ENCODE data around the gene WASF1. TPM values are rescaled to one million over a fixed set of nuclear protein-coding genes. Genes with fewer than 3 reads are reported as not detected.

Gene WASF1
- 1 to 10 TPM; 2.9 to 3.5 TPM for total RNA-seq

DNA sequence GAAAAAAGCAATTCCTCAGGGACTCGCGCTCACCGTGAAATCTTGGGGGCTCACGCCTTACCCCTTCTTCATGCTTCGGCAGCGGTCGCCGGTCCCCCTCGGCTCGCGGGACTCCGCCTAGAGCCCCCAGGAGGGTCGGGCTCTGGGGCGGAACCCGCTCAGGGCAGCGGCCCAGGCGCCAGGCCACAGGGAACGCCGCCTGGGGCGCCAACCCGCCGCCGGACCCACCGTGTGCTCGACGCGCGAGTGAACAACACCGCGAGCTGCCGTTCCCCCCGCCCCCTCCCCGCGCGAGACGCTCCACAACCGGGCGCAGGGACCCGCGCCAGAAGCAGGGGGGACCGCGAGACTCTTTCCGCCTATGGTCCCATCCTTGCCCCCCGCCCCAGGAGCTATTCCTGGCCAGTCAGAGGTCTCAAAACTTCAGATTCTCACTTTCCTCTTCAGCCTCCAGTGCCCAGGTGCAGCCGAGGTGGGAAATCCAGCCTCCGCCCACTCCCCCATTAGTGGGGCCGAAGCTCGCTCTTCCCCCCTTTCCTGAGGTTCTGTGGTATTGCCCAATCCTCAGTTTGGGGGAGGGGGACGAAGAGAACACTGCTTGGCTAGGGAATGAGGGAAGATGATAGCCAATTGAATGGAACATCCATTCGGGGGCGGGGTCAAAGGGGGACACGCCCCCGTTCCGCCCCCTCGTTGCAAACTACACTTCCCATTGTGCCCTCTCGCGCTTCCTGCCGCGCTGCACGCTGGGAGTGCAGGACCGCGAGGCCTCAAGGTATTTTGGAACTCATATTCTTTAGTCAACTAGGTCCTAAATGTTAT, at the start of gene WASF1:
WASF1 (minus strand) TSS at position 265 of the 822 bp plus-strand sequence. CDS start 52,069 bp downstream, outside the sequence.
- POLR2A ChIA-PET: interaction anchor here (0.8 to 1.0 kb wide), 2 partner anchors 19 to 213 kb away, joined by 3 to 5 read pairs; no protein-coding TSS in a partner anchor
- CTCF ChIA-PET: interaction anchor here (0.6 to 1.3 kb wide), 3 partner anchors 9 to 668 kb away, joined by 3 read pairs; no protein-coding TSS in a partner anchor

DNA sequence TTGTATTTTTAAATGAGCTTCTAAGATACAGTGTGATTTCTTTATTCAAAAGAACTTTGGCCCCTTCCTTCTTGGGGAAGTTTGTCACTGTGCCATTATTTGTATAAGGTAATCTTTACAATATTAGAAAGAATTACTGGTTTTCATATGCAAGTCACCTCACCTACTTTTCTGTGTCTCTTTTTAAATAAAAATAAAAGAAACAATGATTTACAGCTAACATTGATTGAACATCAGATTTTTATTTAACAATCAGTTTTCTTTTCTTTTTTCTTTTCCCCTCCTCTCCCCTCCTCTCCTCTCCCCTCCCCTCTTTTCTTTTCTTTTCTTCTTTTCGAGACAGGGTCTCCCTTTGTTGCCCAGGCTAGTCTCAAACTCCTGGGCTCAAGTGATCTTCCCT, 46.8 kb upstream of the WASF1 start:
- ChIA-PET CTCF (no interaction called here), POLR2A (no interaction called here)

DNA sequence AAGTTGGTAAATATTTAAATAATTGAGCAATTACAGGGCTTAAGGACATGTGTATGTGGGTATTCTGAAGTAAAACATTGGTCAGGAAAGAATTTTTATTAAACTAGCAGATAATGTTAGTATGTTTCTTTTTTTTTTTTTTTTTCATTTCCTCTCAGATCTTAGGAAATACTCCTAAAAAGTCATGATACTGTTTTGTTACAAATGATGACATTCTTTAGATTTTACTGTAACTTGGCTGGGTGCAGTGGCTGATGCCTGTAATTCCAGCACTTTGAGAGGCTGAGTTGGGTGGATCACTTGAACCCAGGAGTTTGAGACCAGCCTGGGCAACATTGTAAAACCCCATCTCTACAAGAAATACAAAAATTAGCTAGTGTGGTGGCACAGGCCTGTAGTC, 42.3 kb upstream of the WASF1 start:
- POLR2A ChIA-PET: no interaction called here
- CTCF ChIA-PET: no interaction called here

DNA sequence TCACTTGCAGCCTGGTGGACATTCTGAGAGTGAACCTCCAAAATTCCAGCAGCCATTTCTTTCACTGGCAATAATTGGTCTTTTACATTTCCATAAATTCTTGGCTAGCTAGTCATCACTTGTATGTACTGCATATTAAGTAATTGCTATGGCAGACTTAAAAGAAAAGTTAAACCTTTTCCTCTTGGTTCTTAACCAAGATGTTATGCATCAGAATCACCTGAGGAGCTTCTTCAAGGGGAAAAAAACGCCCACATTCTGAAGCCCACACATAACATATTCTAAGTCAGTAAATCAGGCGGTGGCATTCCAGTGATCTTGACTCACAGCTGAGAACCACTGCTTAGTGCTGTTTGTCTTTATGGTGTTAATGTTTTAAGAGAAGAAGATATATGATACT, 37.8 kb upstream of the WASF1 start:
- ChIA-PET POLR2A (no interaction called here), CTCF (no interaction called here)

DNA sequence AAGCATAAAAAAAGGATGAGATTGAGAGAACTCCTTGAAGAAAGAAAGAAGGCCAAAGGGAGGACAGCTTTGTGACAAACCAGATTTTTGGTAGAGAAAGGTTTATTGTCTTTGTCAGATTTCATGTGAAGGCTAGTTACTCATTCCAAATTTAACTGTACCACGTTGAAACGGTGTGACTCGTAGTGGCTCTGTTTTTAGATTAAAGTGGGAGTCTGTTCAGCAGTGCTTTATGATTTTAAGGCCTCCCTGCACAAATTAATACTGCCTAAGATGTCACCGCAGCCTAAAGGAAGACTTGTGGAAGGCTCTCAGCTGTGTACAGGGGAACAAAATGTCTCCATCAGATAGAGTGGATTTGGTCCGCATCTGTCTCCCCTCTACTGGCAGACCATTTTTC, 36.7 kb upstream of the WASF1 start:
- POLR2A ChIA-PET: no interaction called here
- CTCF ChIA-PET: no interaction called here

DNA sequence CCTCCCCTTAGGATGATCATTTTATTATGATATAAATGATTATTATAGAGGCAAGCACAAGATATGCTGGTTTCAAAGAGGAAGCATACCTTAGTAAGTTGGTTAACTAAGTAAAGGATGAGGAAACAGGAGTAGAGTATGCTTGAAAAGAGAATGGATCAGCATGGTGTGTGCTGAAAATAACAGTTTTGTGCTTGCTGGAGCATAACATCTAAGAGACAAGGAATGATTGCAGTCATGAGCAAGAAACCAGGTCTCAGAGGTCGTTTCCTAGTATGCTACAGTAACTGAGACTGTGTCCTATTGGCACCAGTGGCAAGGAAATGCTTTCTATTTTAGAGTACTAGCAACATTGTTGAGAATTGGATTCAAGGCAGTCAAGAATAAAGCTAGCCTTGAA, 34.9 kb upstream of the WASF1 start:
- ChIA-PET POLR2A (no interaction called here), CTCF (no interaction called here)

DNA sequence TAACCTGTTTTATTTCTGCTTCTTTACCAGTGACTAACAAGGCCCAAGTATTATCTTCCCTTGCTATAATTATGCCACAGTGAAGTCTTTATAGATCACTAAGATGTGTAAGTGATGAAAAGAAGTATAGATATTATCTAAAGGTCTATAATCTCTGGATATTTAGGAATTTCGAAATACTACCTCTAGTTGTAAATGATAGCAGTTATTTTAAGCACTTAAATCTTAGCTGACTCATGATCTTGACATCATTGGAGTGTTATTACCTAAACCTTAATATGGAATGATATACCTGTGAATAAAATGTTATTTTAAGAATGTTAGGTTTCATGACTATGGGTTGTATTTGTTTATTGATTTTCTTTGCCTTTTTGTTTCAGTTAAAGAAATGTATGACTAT, 32.3 kb upstream of the WASF1 start:
- ChIA-PET CTCF (no interaction called here), POLR2A (no interaction called here)

DNA sequence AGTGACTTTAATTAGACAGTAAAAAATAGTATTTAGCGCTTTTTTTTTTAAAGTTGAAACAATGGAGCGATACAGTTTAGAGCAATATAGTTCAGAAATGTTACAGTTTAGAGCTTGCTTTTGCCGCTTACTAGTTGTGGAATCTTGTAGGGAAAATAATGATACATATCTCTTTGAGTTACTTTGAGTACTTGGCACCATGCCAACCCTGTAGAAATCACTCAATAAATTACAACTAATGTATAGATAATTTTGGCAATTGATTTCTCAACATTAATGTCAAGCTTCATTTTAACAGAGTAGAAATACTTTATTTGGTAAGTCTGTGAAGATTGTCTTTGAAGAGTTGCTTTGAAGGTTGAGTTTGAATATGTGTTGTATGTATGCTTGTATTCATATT, 28.2 kb upstream of the WASF1 start:
- CTCF ChIA-PET: no interaction called here
- POLR2A ChIA-PET: no interaction called here

DNA sequence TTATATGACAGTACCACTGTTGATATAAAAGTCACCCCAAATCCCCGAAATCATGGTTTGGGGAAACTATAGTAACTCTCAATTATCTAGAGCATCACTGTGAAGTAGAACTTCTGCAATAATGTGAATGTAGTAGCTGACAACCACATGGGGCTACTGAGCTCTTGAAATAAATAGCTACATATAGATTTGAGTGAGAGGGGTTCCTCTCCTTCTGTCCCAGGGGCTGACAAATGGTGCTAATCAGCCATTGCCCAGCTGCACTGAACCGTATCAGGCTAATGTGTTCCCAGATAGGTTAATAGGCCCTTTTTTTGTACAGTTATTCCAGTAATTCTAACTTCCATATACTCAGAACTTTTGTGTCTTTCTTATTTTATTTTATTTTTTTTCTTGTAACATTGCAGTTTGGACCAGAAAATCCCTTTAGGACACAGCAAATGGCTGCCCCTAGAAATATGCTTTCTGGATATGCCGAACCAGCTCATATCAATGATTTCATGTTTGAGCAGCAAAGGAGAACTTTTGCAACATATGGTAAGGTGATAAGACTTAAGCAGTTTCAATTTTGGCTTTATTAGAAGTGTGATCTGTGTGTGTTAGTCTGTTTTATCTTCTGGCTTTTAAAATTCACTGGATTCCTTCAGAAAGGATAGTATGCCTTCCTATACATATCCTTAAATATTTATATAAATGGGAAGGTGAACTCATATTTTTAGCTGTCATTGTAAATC, 21.8 kb upstream of the WASF1 start:
- ChIA-PET POLR2A (no interaction called here), CTCF (no interaction called here)

DNA sequence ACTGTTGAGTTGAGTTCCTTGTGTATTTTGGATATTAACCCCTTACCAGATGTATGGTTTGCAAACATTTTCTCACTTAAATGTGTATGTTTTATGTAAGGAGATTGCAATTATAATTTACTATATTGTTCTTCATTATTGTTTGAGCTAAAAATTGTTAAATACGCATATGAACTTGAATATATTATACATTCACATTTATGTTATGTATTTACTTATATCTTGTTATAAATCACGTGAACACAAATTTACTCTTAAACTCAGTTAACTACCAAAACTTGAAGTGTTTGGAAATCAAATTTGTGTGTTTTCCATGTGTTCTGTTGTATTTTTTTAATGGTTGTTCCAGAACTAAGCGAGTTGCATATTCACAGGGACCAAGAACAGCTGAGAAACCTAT, 19.1 kb upstream of the WASF1 start:
- POLR2A ChIA-PET: interaction anchor here (1.1 kb wide), 1 partner anchor 19 kb away, joined by 5 read pairs; the partner anchor contains the start of genes CDC40 and WASF1
- CTCF ChIA-PET: interaction anchor here (1.1 kb wide), 1 partner anchor 10 kb away, joined by 3 read pairs; no protein-coding TSS in a partner anchor

DNA sequence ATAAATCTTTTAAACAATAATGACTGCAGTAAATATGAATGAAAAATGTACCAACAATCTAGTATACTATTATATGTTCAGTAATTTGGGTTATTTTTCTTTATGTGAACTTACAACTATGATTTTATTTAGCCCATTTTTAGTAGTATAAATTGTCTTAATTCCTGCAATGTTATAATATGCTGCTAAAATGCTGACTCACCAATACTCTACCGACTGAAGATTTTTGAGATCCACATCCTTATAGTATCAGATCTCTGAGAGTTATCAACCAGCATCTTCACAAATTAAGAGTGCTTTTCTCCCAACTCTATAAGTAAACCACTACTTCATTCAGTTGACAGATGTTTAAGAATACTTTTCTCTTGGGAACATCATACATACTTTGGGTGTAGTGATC, 17.4 kb upstream of the WASF1 start:
- ChIA-PET POLR2A (no interaction called here), CTCF (interaction anchor here (1.5 kb wide), 1 partner anchor 9 kb away, joined by 3 read pairs; no protein-coding TSS in a partner anchor)

DNA sequence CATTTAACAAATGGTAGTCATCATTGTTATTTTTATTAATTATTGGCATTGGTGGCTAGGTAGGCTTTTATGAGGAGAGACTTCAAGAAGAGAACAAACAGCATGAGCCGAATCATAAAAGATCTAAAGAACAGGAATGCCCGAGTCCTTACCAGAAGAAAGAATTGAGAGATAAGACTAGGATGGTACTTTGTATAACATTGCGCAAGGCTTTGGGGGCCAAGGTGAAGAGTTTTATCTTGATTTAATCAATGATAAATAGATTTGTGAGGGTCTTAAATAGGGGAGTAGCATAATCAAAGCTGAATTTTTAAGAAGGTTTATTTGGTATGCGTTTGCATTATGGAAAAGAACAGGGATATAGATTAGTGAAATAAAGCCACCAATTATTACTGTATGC, 16.2 kb upstream of the WASF1 start:
- CTCF ChIA-PET: interaction anchor here (0.6 to 1.5 kb wide), 2 partner anchors 11 to 447 kb away, joined by 3 to 5 read pairs; no protein-coding TSS in a partner anchor
- POLR2A ChIA-PET: no interaction called here

DNA sequence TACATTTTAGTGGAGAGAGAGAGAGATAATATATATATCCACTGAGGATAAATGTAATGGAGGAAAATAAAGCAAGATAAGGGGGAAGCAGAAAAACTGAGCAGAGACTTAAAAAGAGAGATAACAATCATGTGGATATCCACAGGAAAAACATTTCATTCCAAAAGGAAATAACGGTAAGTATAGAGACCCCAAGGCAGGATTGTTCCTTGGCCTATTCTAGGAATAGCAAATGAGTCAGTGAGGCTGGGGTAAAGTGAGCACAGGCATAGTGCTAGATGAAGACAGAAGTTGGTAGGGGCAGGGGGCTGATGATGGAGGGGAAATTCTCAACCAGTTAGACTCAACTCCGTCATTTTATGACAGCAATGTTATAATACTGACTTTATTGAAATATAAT, 12.0 kb upstream of the WASF1 start:
- ChIA-PET CTCF (no interaction called here), POLR2A (no interaction called here)

DNA sequence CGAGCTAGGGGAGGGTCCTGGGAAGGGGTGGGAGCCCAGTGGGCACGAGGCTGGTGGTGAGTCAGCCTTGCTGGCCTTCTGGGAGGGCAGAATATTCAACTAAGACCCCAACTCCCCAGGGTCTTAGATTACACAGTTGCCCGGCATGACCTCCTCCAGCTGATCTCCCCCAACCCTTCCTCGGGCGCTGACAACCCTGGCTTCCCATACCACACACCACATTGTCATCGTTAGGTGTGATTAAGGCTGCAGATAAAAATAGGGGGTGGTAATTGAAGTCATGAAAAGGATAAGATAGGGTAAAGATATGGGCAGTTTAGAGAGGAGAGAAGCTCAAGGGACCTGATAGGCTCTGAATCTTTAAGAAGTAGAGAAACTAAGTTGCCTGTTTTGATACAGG, 11.3 kb upstream of the WASF1 start:
- ChIA-PET CTCF (no interaction called here), POLR2A (no interaction called here)

DNA sequence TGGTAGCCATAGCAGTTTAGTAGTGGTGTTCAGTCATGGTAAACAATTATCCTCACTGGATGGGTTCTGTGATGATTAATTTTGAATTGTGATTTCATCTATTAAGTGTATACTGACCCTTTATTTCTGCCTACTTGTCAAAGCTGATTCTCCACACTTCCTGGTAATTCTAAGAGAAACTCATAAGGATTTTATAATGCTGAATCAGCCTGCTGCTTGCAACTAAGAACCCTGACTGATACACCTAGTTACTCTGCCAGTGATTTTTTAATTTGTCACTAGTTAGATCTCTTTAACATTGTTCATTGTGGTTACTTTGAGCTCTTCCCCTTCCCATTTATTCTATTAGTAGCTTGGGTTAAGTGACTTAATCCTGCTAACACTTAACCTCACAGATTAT, 9.3 kb upstream of the WASF1 start:
- ChIA-PET CTCF (interaction anchor here (0.9 to 1.0 kb wide), 2 partner anchors 10 kb away, joined by 3 read pairs; no protein-coding TSS in a partner anchor), POLR2A (no interaction called here)

DNA sequence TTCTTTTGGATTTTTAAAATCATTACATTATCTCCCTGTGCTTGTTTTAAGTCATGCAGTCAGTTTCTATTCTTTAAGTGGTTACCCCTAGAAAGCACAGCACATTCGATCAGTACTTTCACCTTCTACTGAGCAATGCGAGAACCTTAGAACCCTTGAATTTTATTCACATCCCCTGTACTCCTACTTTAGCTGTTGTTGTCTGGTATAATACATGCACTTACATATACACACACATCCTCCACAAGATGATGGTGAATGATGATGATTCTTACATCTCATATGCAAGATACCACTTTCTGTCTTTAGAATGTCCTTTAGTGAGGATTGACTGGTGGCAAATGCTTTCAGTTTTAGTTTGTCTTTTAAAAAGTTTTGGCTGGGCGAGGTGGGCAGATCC, 6.4 kb upstream of the WASF1 start:
- ChIA-PET CTCF (no interaction called here), POLR2A (no interaction called here)

DNA sequence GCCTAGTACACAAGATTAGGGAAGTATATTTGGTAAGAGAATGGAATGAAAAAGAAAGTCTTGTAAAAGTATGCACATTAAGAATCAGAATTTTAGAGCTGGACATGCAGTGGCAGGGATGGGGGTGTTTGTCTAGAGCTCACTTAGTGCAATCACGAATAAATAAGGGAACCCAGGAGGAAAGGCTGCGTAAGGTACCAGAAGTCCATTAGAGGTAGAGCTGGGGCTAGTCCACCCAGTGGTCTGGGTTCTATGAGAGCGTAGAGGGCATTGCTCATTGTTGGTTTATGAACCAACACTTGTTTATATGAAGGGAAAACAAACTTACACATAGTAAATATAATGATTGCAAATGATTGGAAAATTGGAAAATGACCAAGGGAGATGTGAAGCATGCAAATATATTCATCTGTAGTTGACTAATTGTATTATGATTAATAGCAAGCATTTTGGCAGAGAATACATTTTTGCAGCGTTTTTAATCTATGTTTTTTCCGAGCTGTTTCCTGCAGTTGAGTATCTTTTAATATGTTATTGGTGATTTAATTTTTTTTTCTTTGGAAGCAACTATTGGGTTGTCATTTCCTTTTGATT, 3.9 kb upstream of the WASF1 start:
- ChIA-PET CTCF (no interaction called here), POLR2A (no interaction called here)

DNA sequence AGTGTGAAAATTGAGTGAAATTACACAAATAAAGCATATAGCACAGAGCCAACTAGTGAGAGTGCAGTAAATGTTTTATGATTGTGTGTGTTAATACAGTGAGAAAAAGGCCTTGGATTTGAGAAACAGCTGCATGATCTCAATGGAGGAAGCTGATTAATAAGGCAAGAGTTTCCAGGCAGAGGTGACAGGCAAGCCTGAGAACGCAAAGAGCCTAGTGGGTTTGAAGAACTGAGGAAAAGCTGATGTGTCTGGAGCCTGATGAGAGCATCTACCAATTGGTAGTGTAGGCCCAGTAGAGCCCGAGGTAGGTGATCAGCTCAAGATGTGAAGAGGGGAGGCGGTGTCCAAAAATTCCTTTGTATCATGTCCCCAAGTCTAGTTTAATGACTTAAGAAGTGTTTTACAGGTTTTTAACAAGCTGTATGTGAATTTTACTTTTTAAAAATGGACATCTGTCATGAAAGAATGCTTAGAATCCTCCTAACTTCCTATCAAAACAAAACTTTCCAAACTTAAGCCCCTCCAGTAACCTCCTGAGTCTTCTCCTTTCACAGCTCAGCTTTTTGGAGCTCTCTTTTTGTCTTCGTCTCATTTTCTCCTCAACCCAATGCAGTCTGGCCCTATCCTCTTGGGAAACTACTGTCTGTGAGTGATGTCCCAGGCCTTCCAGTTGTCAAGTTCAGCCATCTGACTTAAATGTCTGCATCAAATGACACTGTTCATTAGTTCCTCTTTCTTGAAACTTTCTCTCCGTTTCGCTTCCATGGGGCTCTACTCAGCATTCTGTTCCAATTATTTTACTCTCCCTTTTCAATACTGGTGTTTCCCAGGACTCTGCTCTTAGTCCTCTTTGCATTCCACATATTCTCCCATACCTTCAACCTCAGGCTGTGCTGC, 1.9 kb upstream of the WASF1 start:
- POLR2A ChIA-PET: interaction anchor here (1.0 kb wide), 1 partner anchor 211 kb away, joined by 3 read pairs; no protein-coding TSS in a partner anchor
- CTCF ChIA-PET: no interaction called here

DNA sequence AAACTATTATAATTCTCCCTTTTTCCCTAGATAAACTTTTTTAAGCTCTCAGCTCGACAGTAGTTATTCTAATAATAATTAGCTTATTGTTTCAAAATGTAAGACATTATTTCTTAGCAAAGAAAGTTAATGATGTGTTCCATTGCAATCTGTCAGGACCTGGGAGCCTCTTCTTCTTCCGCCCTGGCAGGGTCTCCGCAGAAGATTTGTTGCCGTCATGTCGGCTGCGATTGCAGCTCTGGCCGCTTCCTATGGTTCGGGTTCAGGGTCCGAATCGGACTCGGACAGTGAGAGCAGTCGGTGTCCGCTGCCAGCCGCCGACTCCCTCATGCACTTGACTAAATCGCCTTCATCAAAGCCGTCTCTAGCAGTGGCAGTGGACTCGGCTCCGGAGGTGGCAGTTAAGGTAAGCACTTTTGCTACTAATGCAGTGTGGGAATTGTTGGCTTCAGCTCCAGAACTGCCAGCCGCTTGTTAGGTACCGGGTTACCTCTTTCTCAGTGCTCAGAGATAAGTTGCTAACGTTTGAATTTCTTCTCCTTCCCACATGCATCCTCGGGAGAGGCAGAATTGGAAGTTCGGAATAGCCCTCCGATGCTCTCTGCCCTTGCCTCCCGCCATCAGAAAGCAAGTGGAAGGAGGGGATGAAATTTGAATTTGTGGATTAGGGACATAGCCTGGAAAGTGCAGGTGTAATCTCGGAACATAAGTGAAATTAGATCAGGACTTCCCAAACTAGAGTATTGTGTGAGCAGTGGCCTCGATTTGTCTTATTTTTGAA, 948 bp upstream of the WASF1 start, which contains the start of gene CDC40:
CDC40 (plus strand) TSS at position 200 of the 781 bp plus-strand sequence; CDS start at position 218, 18 bp downstream.
- CTCF ChIA-PET: interaction anchor here (0.6 kb wide), 1 partner anchor 669 kb away, joined by 3 read pairs; no protein-coding TSS in a partner anchor
- POLR2A ChIA-PET: interaction anchor here (0.8 to 1.0 kb wide), 2 partner anchors 19 to 212 kb away, joined by 3 to 5 read pairs; no protein-coding TSS in a partner anchor

Data from activated CD8-positive, alpha-beta memory T cell treated with anti-CD3 and anti-CD28 coated beads for 36 hours (primary cell).